ENCODE data around the gene PRICKLE1.

PRICKLE1 gene

DNA sequence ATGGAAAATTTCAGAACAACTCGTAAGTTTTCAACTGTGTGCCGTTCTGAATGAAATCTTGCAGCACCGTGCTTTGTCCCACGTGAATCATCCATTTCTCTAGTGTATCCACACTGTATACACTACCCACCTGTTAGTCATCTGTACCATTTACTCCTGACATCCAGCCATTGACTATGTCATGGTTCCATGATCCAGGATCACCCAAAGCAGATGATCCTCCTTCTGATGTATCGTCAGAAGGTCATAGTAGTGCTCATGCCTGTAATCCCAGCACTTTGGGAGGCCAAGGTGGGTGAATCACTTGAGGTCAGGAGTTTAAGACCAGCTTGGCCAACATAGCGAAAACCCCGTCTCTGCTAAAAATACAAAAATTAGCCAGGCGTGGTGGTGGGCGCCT lies 140.7 kb downstream of the PRICKLE1 start:
- DNase-seq (ENCODE audit: low spot score), result no peak

DNA sequence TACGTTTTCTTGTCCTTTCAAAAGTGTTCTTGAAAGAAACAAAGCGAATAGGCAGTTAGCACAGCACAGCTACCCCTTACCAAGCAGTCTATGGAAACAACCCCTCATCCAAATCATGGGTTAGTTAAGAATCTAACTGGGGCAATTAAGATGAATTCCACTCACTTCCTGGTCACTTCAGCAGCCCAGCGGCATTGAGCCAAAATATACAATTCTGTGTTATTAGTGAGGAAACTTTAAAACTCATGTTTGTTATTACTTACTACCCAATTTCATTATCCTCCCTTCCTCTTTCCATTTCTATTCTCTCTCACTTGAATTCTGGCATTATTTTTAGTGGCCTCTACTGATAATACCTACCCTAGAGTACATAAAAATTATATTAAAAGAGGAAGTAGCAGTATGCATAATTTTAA lies 142.2 kb downstream of the PRICKLE1 start:
- DNase-seq (ENCODE audit: low spot score), result no peak

DNA sequence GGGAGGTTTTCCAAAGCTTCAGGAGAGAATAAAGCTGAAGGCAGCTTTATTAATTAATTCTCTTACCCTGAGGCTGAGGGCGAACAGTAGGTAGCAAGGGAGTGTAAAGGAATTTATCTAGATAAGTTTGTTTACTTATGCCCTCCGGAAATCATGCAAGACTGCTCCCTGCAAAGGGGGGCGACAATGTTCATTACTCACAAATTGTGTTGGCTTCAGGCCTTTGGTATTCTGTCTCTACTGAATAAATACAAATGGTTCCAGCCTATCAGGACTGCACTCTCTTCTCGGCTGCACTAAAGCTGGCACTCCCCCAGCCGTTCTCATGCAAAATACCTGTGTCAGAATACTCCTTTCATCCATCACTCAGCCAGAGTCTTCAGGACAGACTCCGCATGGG lies 142.8 kb downstream of the PRICKLE1 start:
- no peak for DNase-seq (ENCODE audit: low spot score)

DNA sequence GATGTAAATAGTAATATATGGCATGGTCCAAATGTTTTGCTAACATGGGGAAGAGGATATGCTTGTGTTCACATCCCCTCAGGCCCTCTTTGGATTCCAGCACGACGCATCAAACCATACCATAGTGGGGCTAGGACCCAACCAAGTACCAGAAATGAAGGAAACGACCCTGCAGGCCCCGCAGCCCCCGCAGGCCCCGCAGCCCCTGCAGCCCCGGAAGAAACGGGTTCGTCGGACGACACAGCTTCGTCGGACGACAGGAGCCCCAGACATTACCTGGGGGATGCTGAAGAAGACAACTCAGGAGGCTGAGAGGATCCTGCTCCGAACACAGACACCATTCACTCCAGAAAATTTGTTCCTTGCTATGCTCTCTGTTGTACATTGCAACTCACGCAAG lies 143.7 kb downstream of the PRICKLE1 start:
- DNase-seq (ENCODE audit: low spot score), result no peak

DNA sequence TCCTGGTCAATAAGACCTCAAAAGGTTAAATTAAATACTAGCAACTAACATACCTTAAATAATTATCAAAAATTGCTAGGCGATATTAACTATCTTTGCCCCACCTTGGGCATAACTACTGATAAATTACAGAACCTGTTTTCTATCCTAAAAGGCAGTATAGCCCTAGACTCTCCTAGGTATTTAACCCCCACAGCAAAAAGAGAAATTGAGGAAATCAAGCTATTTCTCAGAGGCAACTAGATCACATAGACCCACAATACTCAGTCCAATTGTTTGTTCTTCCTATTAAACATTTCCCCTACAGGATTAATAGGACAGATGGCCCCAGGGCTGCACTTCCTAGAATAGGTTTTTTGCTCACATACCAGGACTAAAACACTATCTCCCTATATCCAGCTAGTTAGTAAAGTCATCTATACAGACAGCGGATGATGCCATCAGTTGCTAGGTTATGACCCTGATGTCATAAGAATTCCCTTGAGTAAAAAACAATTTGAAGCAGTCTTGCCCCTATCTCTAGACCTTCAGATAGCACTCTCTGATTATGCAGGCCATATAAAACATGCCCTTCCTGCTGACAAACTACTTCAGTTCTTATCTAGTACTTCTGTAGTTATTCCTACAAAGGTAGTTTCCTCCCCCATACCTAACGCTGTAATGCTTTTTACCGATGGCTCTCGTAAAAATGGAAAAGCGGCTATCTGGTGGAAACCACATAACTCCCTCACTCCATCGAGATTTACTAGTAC lies 145.2 kb downstream of the PRICKLE1 start:
- no peak for DNase-seq (ENCODE audit: low spot score)

DNA sequence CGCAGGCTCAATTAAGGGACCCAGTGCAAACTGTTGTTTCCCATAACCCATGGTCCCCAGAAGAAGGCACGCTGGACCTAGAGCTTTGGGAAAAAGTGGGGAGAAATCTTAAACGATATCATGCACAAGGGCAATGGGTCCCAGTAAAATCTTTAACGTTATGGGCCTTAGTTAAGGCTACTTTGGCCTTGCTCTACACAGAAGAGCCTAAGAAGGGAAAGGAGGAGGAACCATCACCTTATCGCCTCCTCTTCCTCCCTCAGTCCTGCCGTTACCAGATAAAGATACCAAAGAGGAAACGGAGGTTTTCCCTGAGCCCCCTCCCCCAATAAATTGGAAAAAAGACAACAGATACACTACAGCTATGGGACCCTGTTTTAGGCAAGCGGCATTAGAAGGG lies 146.7 kb downstream of the PRICKLE1 start:
- no peak for DNase-seq (ENCODE audit: low spot score)

DNA sequence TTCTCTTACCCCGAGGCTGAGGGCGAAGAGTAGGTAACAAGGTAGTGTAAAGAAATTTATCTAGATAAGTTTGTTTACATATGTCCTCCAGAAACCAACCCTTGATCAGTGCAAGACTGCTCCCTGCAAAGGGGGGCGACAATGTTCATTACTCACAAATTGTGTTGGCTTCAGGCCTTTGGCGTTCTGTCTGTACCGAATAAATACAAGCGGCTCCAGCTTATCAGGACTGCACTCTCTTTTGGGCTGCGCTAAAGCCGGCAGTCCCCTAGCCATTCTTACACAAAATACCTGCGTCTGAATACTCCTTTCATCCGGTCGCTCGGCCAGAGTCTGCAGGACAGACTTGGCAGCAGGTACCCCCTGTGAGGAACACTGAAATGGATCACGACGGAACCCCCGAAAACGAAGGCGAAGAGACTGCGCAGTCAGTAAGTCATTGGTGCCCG lies 147.2 kb downstream of the PRICKLE1 start:
- no peak for DNase-seq (ENCODE audit: low spot score)

DNA sequence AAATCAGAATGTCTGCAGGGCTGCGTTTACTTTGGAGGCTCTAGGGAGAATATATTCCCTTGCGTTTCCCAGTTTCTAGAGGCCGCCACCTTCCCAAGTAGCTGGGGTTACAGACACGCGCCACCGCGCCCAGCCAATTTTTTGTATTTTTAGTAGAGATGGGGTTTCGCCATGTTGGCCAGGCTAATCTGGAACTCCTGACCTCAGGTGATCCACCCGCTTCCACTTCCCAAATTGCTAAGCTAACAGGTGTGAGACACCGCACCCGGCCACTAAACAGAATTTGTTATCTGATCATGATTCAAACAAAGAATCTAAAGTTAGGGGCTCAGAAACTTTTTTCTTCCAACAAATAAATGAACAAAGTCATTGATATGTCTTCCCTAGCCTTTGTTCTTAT lies 148.9 kb downstream of the PRICKLE1 start:
- no peak for DNase-seq (ENCODE audit: low spot score)

DNA sequence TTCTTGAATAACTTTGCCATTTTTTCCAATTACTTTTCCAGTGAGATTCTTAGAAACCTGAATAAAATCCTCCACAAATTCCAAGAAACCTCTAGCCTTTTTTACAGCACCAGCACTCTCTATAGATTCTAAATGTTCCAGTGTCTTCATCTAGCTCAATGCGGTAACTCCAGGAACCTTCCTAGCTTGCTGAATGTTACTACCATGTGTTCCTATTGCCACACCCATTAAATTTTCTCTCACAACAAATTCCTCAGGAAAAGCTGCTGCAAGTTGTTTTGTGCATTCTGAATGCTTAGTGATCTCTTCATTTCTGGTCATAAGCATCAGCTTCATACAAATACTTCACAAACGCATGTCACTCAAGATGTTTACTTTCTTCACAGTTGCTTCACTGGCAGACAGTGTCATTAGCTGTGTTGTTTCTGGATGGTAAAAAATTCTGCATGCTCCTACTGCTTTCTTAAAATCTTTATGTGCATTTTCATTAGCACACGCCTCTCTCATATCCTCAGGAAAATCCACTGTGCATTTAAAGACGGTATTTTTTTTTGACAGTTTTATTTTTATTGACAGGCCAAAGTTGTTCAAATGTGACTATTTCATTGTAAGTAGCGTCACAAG lies 156.9 kb downstream of the PRICKLE1 start:
- DNase-seq (ENCODE audit: low spot score), result no peak

DNA sequence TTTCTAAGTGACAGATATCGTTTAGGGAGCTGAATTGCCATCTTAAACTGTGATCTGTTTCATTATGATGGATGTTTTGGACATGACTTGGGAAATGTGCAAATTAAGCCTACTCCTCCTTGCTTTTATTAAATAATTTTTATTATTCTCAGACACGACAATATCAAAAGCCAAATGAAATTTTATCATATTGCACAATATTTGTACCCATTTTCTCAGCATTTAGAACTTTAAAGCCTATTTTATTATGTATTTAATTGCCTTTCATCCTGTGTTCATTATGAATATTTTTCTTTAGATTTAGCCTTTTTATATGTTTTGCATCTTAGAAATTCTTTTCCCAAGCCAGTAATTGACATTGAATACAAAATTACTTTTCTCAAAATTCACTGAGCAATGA lies 160.7 kb downstream of the PRICKLE1 start:
- no peak for DNase-seq (ENCODE audit: low spot score)

DNA sequence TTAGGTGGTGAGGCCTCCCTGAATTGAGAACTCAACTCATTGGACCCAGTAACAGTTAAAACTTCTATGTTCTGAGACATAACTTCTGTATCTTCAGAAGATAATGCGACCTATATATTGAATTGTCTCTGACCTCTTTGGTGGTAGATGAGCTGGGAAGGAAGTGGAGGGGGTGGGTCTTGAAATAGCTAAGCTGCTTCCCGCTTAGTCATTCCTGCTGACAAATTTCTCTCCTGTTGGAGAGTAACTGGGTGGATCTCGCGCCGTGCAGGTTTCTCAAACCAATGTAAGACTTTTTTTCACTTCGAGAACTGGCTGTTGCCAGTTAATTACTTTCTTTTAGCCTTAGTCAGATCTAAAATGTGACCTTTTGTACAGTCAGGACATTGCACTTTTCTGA lies 162.8 kb downstream of the PRICKLE1 start:
- DNase-seq (ENCODE audit: low spot score), result no peak

DNA sequence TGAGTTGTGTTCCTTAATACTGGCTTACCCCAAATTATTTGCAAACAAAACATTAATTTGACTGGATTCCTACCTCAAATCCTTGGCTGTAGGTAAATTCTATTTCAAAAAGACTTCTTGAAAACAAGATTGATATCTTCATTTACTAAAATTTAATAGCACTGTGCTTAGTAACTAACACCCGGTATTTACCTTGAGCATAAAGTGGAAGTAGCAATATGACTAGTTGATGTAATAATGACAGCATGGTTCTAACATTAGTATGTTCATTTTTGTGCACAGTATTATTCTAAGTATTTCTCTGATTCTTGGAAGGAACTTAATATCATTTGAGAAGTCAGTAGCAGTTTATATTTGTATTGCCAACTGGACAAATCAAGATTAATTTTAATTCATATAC lies 166.8 kb downstream of the PRICKLE1 start:
- no peak for DNase-seq (ENCODE audit: low spot score)

DNA sequence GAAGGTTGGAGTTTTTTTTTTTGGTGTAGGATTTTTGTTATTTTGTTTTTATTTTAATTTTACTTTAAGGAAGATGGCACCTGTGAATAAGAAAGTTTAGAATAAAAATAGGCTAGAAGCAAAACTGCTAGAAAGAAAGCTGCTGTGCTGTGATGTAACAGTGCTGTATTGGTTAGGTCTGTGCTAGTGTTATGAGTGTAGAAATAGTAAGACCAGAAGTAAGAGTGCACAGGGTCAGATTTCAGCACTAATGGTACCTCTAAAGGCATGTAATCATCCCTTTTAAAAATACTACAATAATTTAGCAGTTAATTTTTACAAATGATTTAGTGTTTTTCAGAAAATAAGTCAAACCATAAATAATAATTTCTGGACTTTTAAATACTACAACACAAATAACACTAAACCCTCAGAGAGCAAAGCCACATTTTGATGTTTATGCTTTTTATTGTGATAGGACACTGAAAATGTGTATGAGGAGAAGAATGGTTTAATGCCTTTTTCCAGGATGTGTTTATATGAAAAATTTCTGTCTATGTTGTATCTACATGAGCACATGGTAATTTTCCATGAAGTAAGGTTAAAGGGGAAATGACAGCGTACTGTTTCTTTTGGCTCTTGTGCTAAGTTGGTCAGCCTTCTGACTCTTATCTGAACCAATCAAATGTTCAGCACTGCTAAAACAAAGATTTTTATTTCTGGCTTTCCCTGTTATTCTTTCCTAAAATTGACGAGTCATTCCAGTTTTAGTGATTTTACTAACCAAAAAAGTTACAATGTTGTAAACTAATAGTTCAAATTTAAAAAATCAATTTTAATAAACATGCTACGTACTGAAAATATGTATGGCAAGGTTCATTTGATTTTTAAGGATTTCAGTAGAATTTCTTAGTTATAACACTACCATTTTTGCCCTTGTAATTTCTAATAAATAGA lies 167.4 kb downstream of the PRICKLE1 start:
- DNase-seq (ENCODE audit: low spot score), result no peak

DNA sequence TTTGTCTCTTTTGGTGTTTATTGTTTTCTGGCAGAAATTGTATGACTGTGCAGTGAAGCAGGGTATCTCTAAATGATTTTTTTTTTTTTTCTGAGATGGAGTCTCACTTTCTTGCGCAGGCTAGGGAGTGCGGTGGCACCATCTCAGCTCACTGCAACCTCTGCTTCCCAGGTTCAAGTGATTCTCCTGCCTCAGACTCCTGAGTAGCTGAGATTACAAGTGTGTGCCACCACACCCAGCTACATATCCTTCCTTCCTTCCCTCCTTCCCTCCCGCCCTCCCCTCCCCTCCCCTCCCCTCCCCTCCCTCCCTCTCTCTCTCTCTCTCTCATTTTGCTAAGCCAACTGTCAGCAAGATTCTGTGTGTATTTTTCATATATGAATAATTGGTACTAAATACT lies 169.2 kb downstream of the PRICKLE1 start:
- no peak for DNase-seq (ENCODE audit: low spot score)

DNA sequence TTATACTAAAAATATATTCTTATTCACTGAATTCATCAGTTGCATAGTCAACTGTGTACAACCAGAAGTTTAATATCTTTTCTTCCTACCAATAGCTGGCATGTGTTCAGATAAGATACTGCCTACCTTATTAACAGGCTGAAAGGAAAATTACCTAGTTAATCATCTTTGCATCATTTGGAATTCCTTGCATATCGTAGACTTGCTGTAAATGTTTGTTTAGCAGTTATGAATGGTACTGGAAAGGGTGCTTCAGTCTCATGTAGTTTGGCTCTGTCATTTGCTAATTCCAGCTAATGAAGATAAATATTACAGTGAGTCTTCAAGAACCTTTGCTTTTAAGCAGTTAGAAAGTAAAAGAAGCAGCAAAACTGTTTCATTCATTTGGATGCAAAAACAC lies 179.2 kb downstream of the PRICKLE1 start:
- no peak for DNase-seq (ENCODE audit: low spot score)

DNA sequence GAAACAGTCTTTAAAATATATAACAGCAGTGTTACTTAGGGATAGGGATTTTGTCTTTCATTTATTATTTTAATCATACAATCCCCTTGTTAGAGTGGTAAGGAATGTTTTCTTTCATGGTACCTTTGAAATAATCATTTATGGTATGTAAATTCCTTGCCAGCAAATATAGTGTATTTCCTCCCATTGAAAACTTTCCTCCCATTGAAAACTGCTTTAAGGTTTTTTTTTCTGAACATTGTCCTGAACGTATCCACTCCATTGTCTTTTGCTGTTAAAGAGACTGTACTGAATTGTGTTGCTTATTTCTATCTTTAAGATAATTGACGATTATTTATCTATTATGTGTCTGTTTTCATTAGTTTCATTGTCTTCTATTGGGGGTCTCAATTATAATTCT lies 180.1 kb downstream of the PRICKLE1 start:
- DNase-seq (ENCODE audit: low spot score), result no peak

DNA sequence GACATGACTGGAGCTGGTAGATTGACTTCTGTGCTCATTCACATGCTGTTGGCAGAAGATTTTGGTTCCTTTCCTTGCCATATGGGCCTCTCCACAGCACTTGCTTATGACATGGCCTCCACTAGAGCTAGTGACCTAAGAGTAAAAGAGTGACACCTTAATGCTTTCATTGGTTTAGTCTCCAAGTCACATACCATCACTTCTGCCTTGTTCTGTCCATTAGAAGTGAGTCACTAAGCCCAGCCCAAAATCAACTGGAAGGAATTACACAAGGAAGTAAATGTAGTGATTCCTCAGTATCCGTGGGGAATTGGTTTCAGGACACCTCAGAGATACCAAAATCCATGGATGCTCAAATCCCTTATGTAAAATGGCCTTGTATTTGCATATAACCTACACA lies 182.2 kb downstream of the PRICKLE1 start:
- no peak for DNase-seq (ENCODE audit: low spot score)

All from Ammon's horn (tissue), 1 donor.